GM10266 (cell line): ENCODE measurements around the gene RPS25.
A peak's percentile ranks its signal among the peaks of the same experiment; 100 is the strongest.

Experiments used
- DNase-seq: peaks from one replicate; pipeline ENCODE4 v3.0.0; 2012; ENCODE audit errors: extremely low spot score
- TF ChIP-seq, protein P1 (sequence below): IDR thresholded peaks from 2 replicates; pipeline ENCODE4 v1.5.1; 2012; ENCODE audit warnings: mild to moderate bottlenecking, low read depth; ENCODE audit not compliant: control insufficient read depth, insufficient read depth; ENCODE audit errors: missing control alignments

Gene RPS25

DNA sequence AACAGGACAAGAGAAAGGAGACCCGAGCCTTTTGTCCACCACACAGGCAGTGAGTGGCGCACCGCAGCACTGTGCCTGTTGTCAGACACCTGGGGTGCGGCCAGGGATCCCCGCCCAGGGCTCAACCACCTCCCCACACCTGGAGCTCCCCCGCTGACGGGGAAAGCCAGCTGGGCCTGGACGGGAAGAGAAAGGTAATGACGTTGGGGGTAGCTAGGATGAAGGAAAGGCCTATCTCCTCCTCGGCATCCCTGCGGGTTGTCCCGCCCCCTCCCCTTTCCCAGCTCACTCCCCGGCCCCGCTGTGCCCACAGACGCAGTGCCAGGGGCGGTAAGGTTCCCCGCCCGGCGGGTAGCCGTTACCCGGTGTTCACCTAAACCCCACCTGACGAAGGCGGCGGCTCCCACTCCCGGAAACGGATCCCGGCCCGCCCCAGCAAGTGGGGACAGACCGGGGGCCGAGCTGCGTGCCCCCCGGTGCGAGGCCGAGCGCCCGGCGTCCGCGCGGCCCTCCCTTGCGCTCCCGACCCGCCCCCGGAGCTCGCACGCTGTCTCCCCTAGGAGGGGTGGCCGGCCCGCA is 38.4 kb upstream of the RPS25 start:
- TF ChIP-seq, protein P1, sequence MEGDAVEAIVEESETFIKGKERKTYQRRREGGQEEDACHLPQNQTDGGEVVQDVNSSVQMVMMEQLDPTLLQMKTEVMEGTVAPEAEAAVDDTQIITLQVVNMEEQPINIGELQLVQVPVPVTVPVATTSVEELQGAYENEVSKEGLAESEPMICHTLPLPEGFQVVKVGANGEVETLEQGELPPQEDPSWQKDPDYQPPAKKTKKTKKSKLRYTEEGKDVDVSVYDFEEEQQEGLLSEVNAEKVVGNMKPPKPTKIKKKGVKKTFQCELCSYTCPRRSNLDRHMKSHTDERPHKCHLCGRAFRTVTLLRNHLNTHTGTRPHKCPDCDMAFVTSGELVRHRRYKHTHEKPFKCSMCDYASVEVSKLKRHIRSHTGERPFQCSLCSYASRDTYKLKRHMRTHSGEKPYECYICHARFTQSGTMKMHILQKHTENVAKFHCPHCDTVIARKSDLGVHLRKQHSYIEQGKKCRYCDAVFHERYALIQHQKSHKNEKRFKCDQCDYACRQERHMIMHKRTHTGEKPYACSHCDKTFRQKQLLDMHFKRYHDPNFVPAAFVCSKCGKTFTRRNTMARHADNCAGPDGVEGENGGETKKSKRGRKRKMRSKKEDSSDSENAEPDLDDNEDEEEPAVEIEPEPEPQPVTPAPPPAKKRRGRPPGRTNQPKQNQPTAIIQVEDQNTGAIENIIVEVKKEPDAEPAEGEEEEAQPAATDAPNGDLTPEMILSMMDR = no peak
- DNase-seq = peak; percentile 37

DNA sequence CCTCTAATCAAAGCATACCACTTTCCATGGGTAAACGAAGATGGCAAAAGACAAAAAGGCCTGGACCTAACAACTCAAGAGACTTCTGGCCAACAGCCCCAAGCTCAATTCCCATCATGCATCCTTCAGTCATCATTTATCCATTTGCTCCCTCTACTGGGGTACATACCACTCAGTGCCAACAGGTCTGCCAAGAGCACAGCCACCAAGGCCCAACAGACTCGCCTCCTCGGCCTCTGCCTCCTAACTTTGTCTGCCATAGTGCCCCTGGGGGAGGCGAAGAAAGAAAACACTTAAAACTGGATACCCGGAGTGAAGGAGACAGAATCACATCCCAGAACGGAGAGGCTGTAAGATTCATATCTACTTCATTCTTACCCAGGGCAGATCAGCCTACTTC is 37.8 kb upstream of the RPS25 start:
- TF ChIP-seq, protein P1 = peak; percentile 34
- DNase-seq = no peak

DNA sequence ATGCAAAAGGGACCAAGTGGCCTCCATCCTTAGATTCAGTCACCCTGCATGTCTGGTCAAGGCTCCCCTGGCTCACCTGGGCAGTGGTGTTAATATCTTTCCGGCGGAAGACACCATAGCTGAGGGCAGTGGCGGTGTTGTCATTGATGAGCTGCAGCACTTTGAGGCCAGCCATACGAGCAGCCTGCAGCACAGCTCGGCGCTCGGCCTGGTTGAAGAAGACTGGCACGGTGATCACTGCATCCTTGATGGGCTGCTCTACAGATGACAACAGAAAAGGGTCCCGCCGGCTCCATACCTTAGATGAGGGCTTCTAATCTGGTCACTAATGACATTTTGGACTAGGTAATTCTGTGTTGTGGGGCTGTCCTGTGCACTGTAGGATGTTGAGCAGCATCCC is 36.3 kb upstream of the RPS25 start:
- TF ChIP-seq, protein P1 = no peak
- no peak for DNase-seq

DNA sequence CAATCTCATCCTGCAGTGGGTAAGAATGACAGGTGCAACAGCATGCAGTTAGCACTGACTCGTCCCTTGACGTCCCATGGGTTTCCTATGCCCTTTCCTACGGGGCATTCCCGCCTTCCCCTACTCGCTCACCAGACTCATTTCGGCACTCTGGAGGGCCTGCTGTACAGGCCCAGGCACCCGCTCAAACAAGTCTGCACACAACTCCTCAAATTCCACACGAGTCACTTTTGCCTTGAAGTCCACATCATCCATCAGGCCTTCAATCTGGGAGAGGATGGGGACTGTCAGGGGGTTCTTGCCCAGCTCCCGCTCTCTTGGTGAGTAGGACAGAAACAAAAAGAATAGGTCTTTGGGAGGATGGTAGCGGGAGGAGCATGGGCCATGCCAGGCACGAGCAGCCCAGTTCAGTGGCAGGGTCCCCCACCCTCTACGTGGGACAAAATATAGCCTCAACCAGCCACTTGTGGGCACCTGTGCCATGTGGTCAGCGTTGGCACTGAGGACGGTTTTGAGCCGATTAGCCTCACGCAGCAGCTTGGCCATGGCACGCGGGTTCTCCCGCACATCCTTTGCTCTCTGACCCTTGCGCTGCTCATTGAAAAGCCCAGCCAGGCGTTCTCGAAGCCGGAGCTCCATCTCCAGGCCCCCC is 34.1 kb upstream of the RPS25 start:
- no peak for DNase-seq
- TF ChIP-seq, protein P1 = no peak

DNA sequence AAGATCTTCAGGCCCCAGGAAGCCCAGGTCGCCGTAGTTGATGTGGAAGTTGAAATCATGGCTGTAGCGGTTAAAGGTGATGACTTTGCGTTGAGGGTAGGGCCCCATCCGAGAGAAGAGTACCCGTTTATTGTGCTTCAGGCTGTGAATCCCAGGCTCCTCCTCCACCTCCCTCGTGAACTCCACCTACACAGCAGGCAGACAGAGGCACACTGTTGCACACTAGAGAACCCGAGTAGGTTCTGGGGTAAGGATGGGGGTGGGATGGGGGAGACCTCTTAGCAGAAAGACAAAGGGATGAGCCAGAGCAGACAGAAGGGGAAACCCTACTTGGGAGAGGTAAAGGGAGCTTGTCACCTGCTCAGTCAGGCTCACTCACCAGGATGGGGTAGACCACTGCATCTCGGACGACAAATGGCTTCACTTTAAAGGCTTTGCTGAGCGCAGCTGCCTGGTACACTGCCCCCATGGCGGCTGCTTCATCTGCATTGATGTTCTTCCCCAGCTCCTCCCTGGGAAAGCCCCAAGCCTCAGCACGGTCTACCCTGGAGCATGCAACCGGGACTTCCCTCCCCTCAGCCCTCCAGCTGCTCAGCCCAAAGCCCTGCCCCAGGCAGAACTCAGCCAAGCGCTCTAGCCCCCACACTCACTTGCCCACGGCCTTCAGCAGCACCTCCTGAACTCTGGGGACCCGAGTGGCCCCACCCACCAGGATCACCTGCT is 33.5 kb upstream of the RPS25 start:
- DNase-seq = peak; percentile 80
- TF ChIP-seq, protein P1 = no peak

DNA sequence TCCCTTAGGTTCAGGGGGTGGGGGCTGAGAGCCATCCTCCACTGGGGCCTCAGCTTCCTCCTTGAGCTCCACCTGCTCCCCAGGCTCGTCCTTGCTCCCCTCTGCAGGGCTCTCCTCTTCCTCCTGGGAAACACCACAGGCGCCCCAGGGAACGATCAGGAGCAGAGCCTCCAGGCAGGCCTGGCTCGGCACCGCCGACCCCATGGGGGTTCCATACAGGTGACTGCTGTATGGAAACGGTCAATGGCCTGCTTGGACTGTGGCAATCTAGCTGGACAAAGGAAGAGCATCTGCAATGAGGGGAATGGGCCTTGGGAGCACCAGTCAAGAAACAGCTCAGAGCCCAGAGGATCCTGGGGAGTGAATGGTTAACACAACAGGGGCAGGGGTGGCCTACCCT is 30.9 kb upstream of the RPS25 start:
- no peak for DNase-seq
- TF ChIP-seq, protein P1 = no peak

DNA sequence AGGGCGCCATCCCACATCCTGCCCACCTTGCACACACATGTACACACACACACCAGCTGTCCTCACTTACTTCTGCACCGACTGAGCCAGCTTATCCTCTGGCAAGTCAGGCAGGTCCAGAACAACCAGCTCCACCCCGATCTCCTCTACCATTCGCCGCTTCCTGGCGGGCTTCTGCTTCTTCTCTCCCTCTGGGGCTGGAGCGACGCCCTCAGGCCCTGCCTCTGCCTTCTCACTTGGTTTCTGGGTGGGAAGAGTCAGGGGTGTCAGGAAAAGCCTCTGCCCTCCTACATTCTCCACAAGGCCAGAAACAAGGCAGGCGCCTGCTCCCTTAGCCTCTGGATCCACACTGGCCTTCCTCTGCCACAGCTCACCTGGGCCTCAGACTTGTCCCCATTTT is 30.5 kb upstream of the RPS25 start:
- TF ChIP-seq, protein P1 = no peak
- no peak for DNase-seq
